ENCODE results near the gene CHST13.

Gene CHST13

GRCh38 chr3:126510308-126510910, 13.5 kb upstream of the CHST13 start:
- no peak for DNase-seq

- DNase-seq, result no peak
Measured at GRCh38 chr3:126511291-126511690, 12.7 kb upstream of the CHST13 start.

- DNase-seq, result no peak
Measured at GRCh38 chr3:126512026-126512425, 11.9 kb upstream of the CHST13 start.

- DNase-seq, result no peak
Measured at GRCh38 chr3:126512916-126513650, 10.9 kb upstream of the CHST13 start.

- DNase-seq, result no peak
Measured at GRCh38 chr3:126514161-126514560, 9.8 kb upstream of the CHST13 start.

GRCh38 chr3:126515066-126515706, 8.8 kb upstream of the CHST13 start:
- DNase-seq, result no peak

- DNase-seq, result no peak
Measured at GRCh38 chr3:126516152-126516935, 7.6 kb upstream of the CHST13 start.

GRCh38 chr3:126516936-126517290, 7.0 kb upstream of the CHST13 start:
- no peak for DNase-seq

- no peak for DNase-seq
Measured at GRCh38 chr3:126517291-126517951, 6.5 kb upstream of the CHST13 start, which contains the start of gene UROC1. UROC1 (minus strand) TSS chr3:126517773; CDS start chr3:126517719, 54 bp downstream.

- no peak for DNase-seq
Measured at GRCh38 chr3:126517986-126518778, 5.8 kb upstream of the CHST13 start.

GRCh38 chr3:126518779-126519177, 5.2 kb upstream of the CHST13 start:
- no peak for DNase-seq

- no peak for DNase-seq
Measured at GRCh38 chr3:126519506-126520455, 4.2 kb upstream of the CHST13 start.

- no peak for DNase-seq
Measured at GRCh38 chr3:126521122-126521891, 2.6 kb upstream of the CHST13 start.

- peak; percentile 39 for DNase-seq
Measured at GRCh38 chr3:126522363-126522788, 1.6 kb upstream of the CHST13 start.

GRCh38 chr3:126524429-126524988, 554 bp downstream of the CHST13 start:
- DNase-seq, result no peak

- DNase-seq, result no peak
Measured at GRCh38 chr3:126525091-126525852, 1.3 kb downstream of the CHST13 start.

GRCh38 chr3:126525853-126526667, 2.1 kb downstream of the CHST13 start:
- DNase-seq, result no peak

- DNase-seq, result no peak
Measured at GRCh38 chr3:126526668-126527005, 2.7 kb downstream of the CHST13 start.

Measured in fibroblast of skin of abdomen (primary cell).